AML-193 (cell line): Measurements from ENCODE around the gene SLC6A16.
"Not testable (repeated sequence)": the region's sequence is repeated elsewhere in the genome, so short reads cannot be mapped to it uniquely, and the experiment has no call there.

Experiments
- DNase-seq, 2 experiments: peaks; one replicate each; lab custom pipeline; 2025; lab: John Stamatoyannopoulos, UW

The SLC6A16 gene

DNA sequence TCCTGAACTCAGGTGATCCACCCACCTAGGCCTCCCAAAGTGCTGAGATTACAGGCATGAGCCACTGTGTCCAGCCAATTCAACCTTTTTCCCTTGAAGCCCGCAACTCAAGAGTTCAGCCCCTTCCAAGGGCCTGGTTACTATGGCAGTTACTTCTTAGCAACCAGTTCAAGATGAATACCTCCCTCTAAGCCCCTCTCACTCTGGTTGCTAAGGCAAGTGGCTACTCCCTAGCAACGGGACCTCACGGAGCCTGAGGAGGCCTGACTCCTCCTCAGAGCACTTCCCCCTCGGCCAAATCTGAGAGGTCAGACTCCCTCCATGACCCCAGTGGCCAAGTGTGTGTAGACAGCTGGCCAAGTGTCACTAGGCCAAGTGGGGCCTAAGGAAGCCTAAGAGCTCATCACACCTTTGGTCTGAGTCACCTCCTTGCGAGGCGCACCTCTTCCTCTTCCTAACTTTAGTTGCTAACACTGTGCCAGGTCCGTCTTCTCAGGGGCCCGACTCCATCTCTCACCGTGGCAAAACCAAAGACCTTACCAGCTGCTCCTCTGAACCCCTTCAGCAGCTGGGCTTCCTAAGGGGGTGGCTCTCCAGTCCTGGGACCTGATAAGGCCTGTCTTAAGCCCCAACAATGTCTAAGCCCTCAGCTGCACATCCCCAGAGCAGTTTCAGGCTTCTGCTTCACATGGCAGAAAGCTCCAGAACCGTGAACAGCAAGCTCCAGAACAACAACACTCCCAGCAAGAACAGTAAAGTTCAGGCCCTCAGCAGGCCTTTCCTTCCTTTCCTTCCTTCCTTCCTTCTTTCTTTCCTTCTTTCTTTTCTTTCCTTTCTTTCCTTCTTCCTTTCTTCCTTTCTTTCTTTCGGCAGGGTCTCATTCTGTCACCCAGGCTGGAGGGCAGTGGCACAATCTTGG is 19.8 kb upstream of the SLC6A16 start:
- DNase-seq = no peak

DNA sequence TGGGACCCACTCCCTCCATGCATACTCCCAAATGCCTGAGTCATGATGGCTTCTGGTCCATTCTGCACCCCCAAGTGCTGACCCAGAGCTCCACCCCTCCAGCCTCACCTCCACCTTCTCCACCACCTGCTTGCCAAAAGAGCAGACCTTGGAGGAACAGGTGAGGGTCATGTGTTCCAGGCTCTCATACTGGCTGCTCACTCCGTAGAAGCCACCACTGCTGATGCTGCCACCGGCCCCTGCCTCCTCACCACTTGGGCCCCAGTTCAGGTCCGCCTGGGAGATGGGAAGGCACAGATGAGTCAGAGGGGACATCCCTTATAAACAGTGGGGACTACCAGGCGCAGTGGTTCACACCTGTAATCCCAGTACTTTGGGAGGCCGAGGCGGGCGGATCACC is 18.1 kb upstream of the SLC6A16 start:
- DNase-seq = no peak

- no peak for DNase-seq
Observed at GRCh38 chr19:49342291-49342721, 17.3 kb upstream of the SLC6A16 start.

GRCh38 chr19:49340865-49341718 is 16.1 kb upstream of the SLC6A16 start:
- DNase-seq = no peak

- no peak for DNase-seq
Observed at GRCh38 chr19:49340069-49340864, 15.3 kb upstream of the SLC6A16 start.

GRCh38 chr19:49339301-49340068 is 14.5 kb upstream of the SLC6A16 start:
- no peak for DNase-seq

- DNase-seq = no peak
Observed at GRCh38 chr19:49338691-49339300, 13.8 kb upstream of the SLC6A16 start.

DNA sequence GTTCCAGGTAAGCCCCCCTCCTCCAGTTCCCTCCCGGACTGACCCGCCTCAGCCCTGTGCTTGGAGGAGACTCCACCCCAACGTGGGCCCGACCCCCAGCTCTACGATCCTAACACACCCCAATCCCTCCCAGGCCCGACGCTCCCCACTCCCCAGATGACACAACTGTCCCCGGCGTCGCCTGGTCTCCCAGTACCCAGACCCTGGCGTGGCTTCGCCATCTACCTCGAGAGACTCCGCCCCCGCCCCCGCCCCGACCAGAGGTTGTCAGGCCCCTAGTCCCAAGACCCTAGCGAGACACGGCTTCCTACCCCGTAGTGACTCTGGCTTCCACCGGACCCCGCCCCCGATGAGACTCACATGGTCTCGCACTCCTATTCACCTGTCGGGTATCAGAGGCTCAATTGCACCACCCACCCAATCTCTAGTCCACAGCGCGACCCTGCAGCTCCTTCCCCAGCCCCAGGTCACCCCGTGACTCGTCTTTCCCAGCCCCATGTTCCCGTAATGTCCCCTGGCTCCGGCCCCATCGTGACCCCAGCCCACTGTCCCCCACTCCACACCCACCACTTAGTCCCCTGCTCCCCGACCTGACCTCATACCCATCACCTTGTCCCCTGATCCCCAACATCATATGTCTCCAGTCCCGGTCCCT is 13.2 kb upstream of the SLC6A16 start:
- no peak for DNase-seq

GRCh38 chr19:49337267-49338022 is 12.5 kb upstream of the SLC6A16 start:
- no peak for DNase-seq

GRCh38 chr19:49336482-49337266 is 11.7 kb upstream of the SLC6A16 start:
- no peak for DNase-seq

- peak; percentile 20 to 27 for DNase-seq
Observed at GRCh38 chr19:49335784-49336481, 10.9 kb upstream of the SLC6A16 start.

DNA sequence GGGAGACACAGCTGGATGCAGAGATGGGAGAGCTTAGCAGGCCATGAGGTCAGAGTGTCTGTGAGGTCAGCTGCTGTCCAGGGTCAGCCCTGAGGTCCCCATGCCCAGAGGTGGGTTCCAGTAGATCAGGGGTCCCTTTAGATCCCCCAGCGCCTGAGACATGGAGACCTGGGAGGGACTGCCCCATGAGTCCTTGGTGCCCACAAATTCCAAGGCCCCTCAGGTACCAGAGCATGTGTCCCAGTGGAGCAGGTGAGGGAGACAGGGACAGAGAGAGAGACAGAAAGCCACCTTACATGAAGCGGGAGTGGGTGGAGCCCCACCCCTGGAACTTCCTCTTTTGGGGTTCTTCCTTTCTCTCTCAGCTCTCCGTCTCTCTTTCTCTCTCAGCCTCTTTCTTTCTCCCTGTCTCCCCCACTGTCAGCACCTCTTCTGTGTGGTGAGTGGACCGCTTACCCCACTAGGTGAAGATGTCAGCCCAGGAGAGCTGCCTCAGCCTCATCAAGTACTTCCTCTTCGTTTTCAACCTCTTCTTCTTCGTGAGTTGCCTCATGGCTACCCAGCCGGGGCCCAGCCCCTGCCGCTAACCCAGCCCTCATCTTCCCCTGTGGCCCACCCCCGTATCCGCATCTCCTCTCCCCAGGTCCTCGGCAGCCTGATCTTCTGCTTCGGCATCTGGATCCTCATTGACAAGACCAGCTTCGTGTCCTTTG is 10.2 kb upstream of the SLC6A16 start, which contains the start of gene CD37:
Gene CD37, plus strand, starts transcription at position 336 of the 713 bp plus-strand sequence. Its CDS starts 135 bp downstream, at position 471.
- peak; percentile 59 to 64 for DNase-seq

- DNase-seq = no peak
Observed at GRCh38 chr19:49333811-49334288, 8.9 kb upstream of the SLC6A16 start.

DNA sequence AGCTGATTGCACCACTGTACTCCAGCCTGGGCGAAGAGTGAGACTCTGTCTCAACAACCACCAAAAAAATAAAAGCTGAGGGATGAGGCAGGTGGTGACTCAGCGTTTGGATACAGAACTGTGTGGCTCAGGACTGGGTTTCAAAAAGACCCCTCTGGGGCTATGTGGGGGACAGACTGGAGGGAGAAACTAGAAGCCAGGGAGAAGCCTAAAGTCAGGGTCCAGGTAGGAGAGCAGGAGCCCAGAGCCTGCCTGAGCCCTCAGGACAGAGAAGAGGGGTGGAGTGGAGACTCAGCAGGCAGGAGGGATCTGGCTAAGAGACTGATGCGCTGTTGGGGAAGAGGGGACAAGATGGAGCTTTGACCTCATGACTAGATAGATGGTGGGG is 8.4 kb upstream of the SLC6A16 start:
- DNase-seq = no peak

- DNase-seq = not testable (repeated sequence)
Observed at GRCh38 chr19:49332691-49333417, 7.9 kb upstream of the SLC6A16 start.

- peak; percentile 47 to 62 for DNase-seq
Observed at GRCh38 chr19:49331616-49332055, 6.6 kb upstream of the SLC6A16 start.
